CD14-positive monocyte (primary cell): Measurements from ENCODE around the gene STX18. TPM values are rescaled to one million over a fixed set of nuclear protein-coding genes. Genes with fewer than 3 reads are reported as not detected.

Experiments used
- DNase-seq, 3 donors: peaks; one replicate each; pipeline ENCODE4 v3.0.0-alpha.2; 2011 to 2022
- H2AFZ ChIP-seq: 2 replicates; pipeline ENCODE4 v1.6.0; 2012; ENCODE audit warnings: mild to moderate bottlenecking, low read depth, low read length, inconsistent platforms; ENCODE audit not compliant: insufficient read depth, poor library complexity, severe bottlenecking
- H3K27ac ChIP-seq, 2 donors: 1 replicate in 1 of 2; 2 replicates in 1 of 2; pipeline ENCODE4 v1.5.1; 2012 to 2013; ENCODE audit warnings: low read length in 2 of 2, control low read depth in 1 of 2, inconsistent platforms in 1 of 2, low read depth in 1 of 2, mild to moderate bottlenecking in 1 of 2
- H3K27me3 ChIP-seq, 2 donors: one replicate each; pipeline versions ENCODE4 v1.6.0 to v1.6.1; 2011 to 2013; ENCODE audit warnings: low read length in 2 of 2; ENCODE audit not compliant: control insufficient read depth in 2 of 2, insufficient read depth in 2 of 2
- H3K36me3 ChIP-seq, 2 donors: replicated peaks in 1 of 2; 1 replicate in 1 of 2; 2 replicates in 1 of 2; pipeline versions ENCODE4 v1.5.1 to v1.6.1; 2012 to 2013; ENCODE audit warnings: low read length in 2 of 2, control low read depth in 1 of 2, inconsistent platforms in 1 of 2, mild to moderate bottlenecking in 1 of 2; ENCODE audit not compliant: insufficient read depth in 2 of 2, control insufficient read depth in 1 of 2
- H3K4me1 ChIP-seq, 2 donors: 1 replicate in 1 of 2; 2 replicates in 1 of 2; pipeline versions ENCODE4 v1.5.1 to v1.6.1; 2012 to 2013; ENCODE audit warnings: low read length in 2 of 2, control low read depth in 1 of 2, inconsistent platforms in 1 of 2, mild to moderate bottlenecking in 1 of 2, moderate library complexity in 1 of 2; ENCODE audit not compliant: insufficient read depth in 2 of 2, control insufficient read depth in 1 of 2
- H3K4me2 ChIP-seq: replicated peaks from 2 replicates; pipeline ENCODE3; 2012; ENCODE audit warnings: low read length, moderate library complexity, mild to moderate bottlenecking; ENCODE audit not compliant: poor library complexity, severe bottlenecking; ENCODE audit errors: extremely low read depth
- H3K4me3 ChIP-seq, 3 experiments: fragments of 200-600 bp in 1 of 3; sonication (generic) in 1 of 3; replicated peaks in 1 of 3; 1 replicate in 2 of 3; 2 replicates in 1 of 3; pipeline ENCODE4 v1.5.1; 2011 to 2013; ENCODE audit warnings: low read length in 3 of 3, mild to moderate bottlenecking in 3 of 3, control low read depth in 2 of 3, low read depth in 2 of 3, inconsistent platforms in 1 of 3, moderate library complexity in 1 of 3
- H3K79me2 ChIP-seq: 2 replicates; pipeline ENCODE4 v1.6.0; 2012; ENCODE audit warnings: mild to moderate bottlenecking, control low read depth, inconsistent platforms, low read length, moderate library complexity; ENCODE audit not compliant: insufficient read depth
- H3K9ac ChIP-seq: 2 replicates; pipeline ENCODE4 v1.6.0; 2017; ENCODE audit warnings: low read length, mild to moderate bottlenecking; ENCODE audit not compliant: insufficient read depth, poor library complexity, severe bottlenecking
- H3K9me3 ChIP-seq, 2 donors: replicated peaks in 1 of 2; 1 replicate in 1 of 2; 2 replicates in 1 of 2; pipeline versions ENCODE4 v1.5.1 to v1.6.1; 2012 to 2013; ENCODE audit warnings: low read length in 2 of 2, control low read depth in 1 of 2; ENCODE audit not compliant: control insufficient read depth in 1 of 2, insufficient read depth in 1 of 2
- H4K20me1 ChIP-seq: 2 replicates; pipeline ENCODE4 v1.6.0; 2012; ENCODE audit warnings: mild to moderate bottlenecking, low read length, control low read depth, moderate library complexity; ENCODE audit not compliant: insufficient read depth
- H3K27ac Mint-ChIP-seq, 7 donors: one replicate each; pipeline ENCODE4 v1.8.0; 2020; ENCODE audit warnings: mild to moderate bottlenecking in 7 of 7, mixed read lengths in 7 of 7, moderate library complexity in 6 of 7, inconsistent platforms in 2 of 7
- H3K27me3 Mint-ChIP-seq, 3 donors: one replicate each; pipeline ENCODE4 v1.8.0; 2021 to 2022; ENCODE audit warnings: low read depth in 3 of 3, mild to moderate bottlenecking in 3 of 3, mixed read lengths in 3 of 3, moderate library complexity in 3 of 3, inconsistent platforms in 1 of 3
- H3K36me3 Mint-ChIP-seq, 2 donors: one replicate each; pipeline ENCODE4 v1.8.0; 2020; ENCODE audit warnings: mixed read lengths in 2 of 2, inconsistent platforms in 1 of 2, mild to moderate bottlenecking in 1 of 2
- H3K4me1 Mint-ChIP-seq: one replicate; pipeline ENCODE4 v1.8.0; 2020; ENCODE audit warnings: mild to moderate bottlenecking, mixed read lengths
- H3K4me3 Mint-ChIP-seq, 2 donors: one replicate each; pipeline ENCODE4 v1.8.0; 2020; ENCODE audit warnings: mild to moderate bottlenecking in 2 of 2, mixed read lengths in 2 of 2, moderate library complexity in 1 of 2
- H3K9me3 Mint-ChIP-seq, 7 donors: one replicate each; pipeline ENCODE4 v1.8.0; 2020 to 2022; ENCODE audit warnings: mixed read lengths in 7 of 7, mild to moderate bottlenecking in 6 of 7, moderate library complexity in 6 of 7, inconsistent platforms in 2 of 7
- CTCF ChIP-seq: fragments of 200-600 bp; IDR thresholded peaks from one replicate; pipeline ENCODE4 v1.8.0; 2022; ENCODE audit warnings: antibody characterized with exemption, mild to moderate bottlenecking
- WGBS: methylation state at CpG from one replicate; pipeline ENCODE4 v1.1.5; 2013; ENCODE audit warnings: missing lambda C conversion rate; ENCODE audit not compliant: insufficient coverage; 5-methylcytosine and 5-hydroxymethylcytosine counted together
- intact Hi-C, 2 donors: fragments of 100-400 bp; cut with micrococcal nuclease; formaldehyde crosslinking; loops; one replicate each; pipeline versions ENCODE4 v1.15.0 to v1.15.1; 2023
- polyA plus RNA-seq, 3 donors: library from polyadenylated mRNA; depleted of rRNA in 1 of 3; unstranded in 2 of 3; stranded (reverse) in 1 of 3; fragments of 300-500 nt in 2 of 3; fragments of >200 nt in 1 of 3; fragmentation: Illumina TruSeq in 2 of 3; gene quantifications; 1 replicate in 2 of 3; 2 replicates in 1 of 3; pipeline ENCODE4 v1.2.3, GENCODE V29; 2012 to 2021

Gene STX18
- polyA plus RNA-seq, 3 donors = 19.0 to 24.1 (median 19.6) TPM

- Histone ChIP-seq H3K4me1 (no peaks in the 10 kb centered on the region), H3K4me3 (no peak overlapping the region), H3K79me2 (no peaks in the 10 kb centered on the region), H3K9me3 (peaks cover 0 to 3% of the 10 kb centered on the region in 2 donors), H3K36me3 (no peaks in the 10 kb centered on the region), H3K27ac (no peak overlapping the region), H3K27me3 (peaks cover 0 to 3% of the 10 kb centered on the region in 2 donors), H3K4me2 (no peak overlapping the region), H2AFZ (no peak overlapping the region), H3K9ac (no peak overlapping the region), H4K20me1 (no peaks in the 10 kb centered on the region)
- H3K4me1 Mint-ChIP-seq = no peaks in the 10 kb centered on the region
- no peaks in the 10 kb centered on the region for H3K36me3 Mint-ChIP-seq
- H3K27ac Mint-ChIP-seq = no peak overlapping the region
- peaks cover 2 to 9% (median 4%) of the 10 kb centered on the region in 7 donors for H3K9me3 Mint-ChIP-seq
- DNase-seq = no peak
- no peak for TF ChIP-seq CTCF
- H3K27me3 Mint-ChIP-seq = peaks cover 12 to 20% (median 19%) of the 10 kb centered on the region in 3 donors
- intact Hi-C loops = no loop called here
- no peak overlapping the region for H3K4me3 Mint-ChIP-seq
- WGBS = 93% methylated on average over 1 of the region's 4 CpGs
Measured at GRCh38 chr4:4376074-4376473, 165.8 kb downstream of the STX18 start.

- Histone ChIP-seq H2AFZ (no peak overlapping the region), H3K36me3 (no peaks in the 10 kb centered on the region), H3K79me2 (no peaks in the 10 kb centered on the region), H4K20me1 (no peaks in the 10 kb centered on the region), H3K4me3 (no peak overlapping the region), H3K9me3 (peaks cover 0 to 3% of the 10 kb centered on the region in 2 donors), H3K4me2 (no peak overlapping the region), H3K27me3 (peaks cover 0 to under 1% of the 10 kb centered on the region in 2 donors), H3K27ac (no peak overlapping the region), H3K4me1 (no peaks in the 10 kb centered on the region), H3K9ac (no peak overlapping the region)
- no peak for TF ChIP-seq CTCF
- no peak for DNase-seq
- Mint-ChIP-seq H3K9me3 (peaks cover 2 to 12% (median 4%) of the 10 kb centered on the region in 7 donors), H3K36me3 (no peaks in the 10 kb centered on the region), H3K4me1 (no peaks in the 10 kb centered on the region), H3K27ac (no peak overlapping the region), H3K4me3 (no peak overlapping the region), H3K27me3 (peaks cover 7 to 22% (median 14%) of the 10 kb centered on the region in 3 donors)
- intact Hi-C loops = no loop called here
- 84% methylated on average over 3 of the region's 6 CpGs for WGBS
Measured at GRCh38 chr4:4374388-4375098, 167.3 kb downstream of the STX18 start.

Other genes with a start within 250 kb of the STX18 start
- under 1 TPM in 1 of 3 donors, not detected in 2; 0.10 TPM for gene NSG1, start 154.9 kb downstream of the STX18 start, polyA plus RNA-seq